Head of caudate nucleus (tissue), 42 donors: ENCODE results near the gene ADAMTS9.

ENCODE experiments used
- DNase-seq, 42 donors: peaks; one replicate each; pipeline versions ENCODE4 v3.0.0 to v3.0.0-alpha.2; 2020 to 2021; ENCODE audit warnings: mixed read lengths in 7 of 42
- intact Hi-C: fragments of 100-400 bp; cut with DNase I; formaldehyde crosslinking; loops from one replicate; pipeline ENCODE4 v1.15.0; 2022

Gene ADAMTS9

GRCh38 chr3:64658001-64658400 lies 29.8 kb downstream of the ADAMTS9 start:
- intact Hi-C loops = no loop called here
- no peak for DNase-seq

- intact Hi-C loops = no loop called here
These were observed 31.3 kb downstream of the ADAMTS9 start for GRCh38 chr3:64656544-64656943.

GRCh38 chr3:64655160-64655559 lies 32.6 kb downstream of the ADAMTS9 start:
- intact Hi-C loops = no loop called here
- no peak for DNase-seq

More at GRCh38 chr3:64656544-64656943, 31.3 kb downstream of the ADAMTS9 start:
- no peak for DNase-seq

GRCh38 chr3:64654013-64654412 lies 33.8 kb downstream of the ADAMTS9 start:
- intact Hi-C loops = no loop called here

GRCh38 chr3:64653101-64653500 lies 34.7 kb downstream of the ADAMTS9 start:
- intact Hi-C loops = no loop called here
- DNase-seq = no peak

More at GRCh38 chr3:64654013-64654412, 33.8 kb downstream of the ADAMTS9 start:
- no peak for DNase-seq

GRCh38 chr3:64651741-64652241 lies 36.0 kb downstream of the ADAMTS9 start:
- intact Hi-C loops = no loop called here
- DNase-seq = no peak

- intact Hi-C loops = no loop called here
- no peak for DNase-seq
These were observed 36.5 kb downstream of the ADAMTS9 start for GRCh38 chr3:64651303-64651702.

GRCh38 chr3:64650715-64651114 lies 37.1 kb downstream of the ADAMTS9 start:
- DNase-seq = no peak
- intact Hi-C loops = no loop called here

GRCh38 chr3:64650096-64650622 lies 37.6 kb downstream of the ADAMTS9 start:
- intact Hi-C loops = no loop called here
- DNase-seq = no peak

GRCh38 chr3:64648927-64649906 lies 38.6 kb downstream of the ADAMTS9 start:
- intact Hi-C loops = no loop called here

GRCh38 chr3:64647825-64648224 lies 40.0 kb downstream of the ADAMTS9 start:
- DNase-seq = no peak
- intact Hi-C loops = no loop called here

More at GRCh38 chr3:64648927-64649906, 38.6 kb downstream of the ADAMTS9 start:
- DNase-seq = no peak

- no peak for DNase-seq
- intact Hi-C loops = no loop called here
These were observed 42.6 kb downstream of the ADAMTS9 start for GRCh38 chr3:64645243-64645642.

GRCh38 chr3:64644483-64644882 lies 43.3 kb downstream of the ADAMTS9 start:
- intact Hi-C loops = no loop called here
- DNase-seq = no peak

- intact Hi-C loops = no loop called here
- no peak for DNase-seq
These were observed 45.3 kb downstream of the ADAMTS9 start for GRCh38 chr3:64642327-64643151.

GRCh38 chr3:64638981-64639481 lies 48.8 kb downstream of the ADAMTS9 start:
- intact Hi-C loops = no loop called here
- no peak for DNase-seq

- DNase-seq = no peak
- intact Hi-C loops = no loop called here
These were observed 49.3 kb downstream of the ADAMTS9 start for GRCh38 chr3:64638511-64638910.

GRCh38 chr3:64634417-64634816 lies 53.4 kb downstream of the ADAMTS9 start:
- intact Hi-C loops = no loop called here
- no peak for DNase-seq

- intact Hi-C loops = no loop called here
- no peak for DNase-seq
These were observed 55.8 kb downstream of the ADAMTS9 start for GRCh38 chr3:64631951-64632350.
